HepG2 (cell line): ENCODE data around the gene SAMD4A. TPM values are rescaled to one million over a fixed set of nuclear protein-coding genes. Genes with fewer than 3 reads are reported as not detected.

ENCODE experiments used
- AHR ChIP-seq: IDR thresholded peaks from 2 replicates; pipeline ENCODE4 v1.6.1; 2018; ENCODE audit warnings: missing genetic modification reagents, missing compliant biosample characterization
- ARNTL ChIP-seq: sonication (generic); formaldehyde crosslinking; IDR thresholded peaks from 2 replicates; pipeline ENCODE4 v1.4.0; 2020; ENCODE audit warnings: mild to moderate bottlenecking, missing genetic modification reagents
- BRCA1 ChIP-seq: sonication (generic); formaldehyde crosslinking; IDR thresholded peaks from 2 replicates; pipeline ENCODE4 v1.4.0; 2020; ENCODE audit warnings: missing genetic modification reagents
- CC2D1A ChIP-seq: sonication (generic); formaldehyde crosslinking; IDR thresholded peaks from 2 replicates; pipeline ENCODE4 v1.8.1; 2023; ENCODE audit warnings: mild to moderate bottlenecking, missing genetic modification reagents
- CENPT ChIP-seq: sonication (generic); formaldehyde crosslinking; IDR thresholded peaks from 2 replicates; pipeline ENCODE4 v1.8.0; 2022; ENCODE audit warnings: low read depth, mild to moderate bottlenecking, moderate library complexity, missing genetic modification reagents
- NFIB ChIP-seq: sonication (generic); formaldehyde crosslinking; IDR thresholded peaks from 2 replicates; pipeline ENCODE4 v1.9.0; 2021; ENCODE audit warnings: missing genetic modification reagents, mild to moderate bottlenecking, borderline replicate concordance
- PHB2 ChIP-seq: fragments of 450-650 bp; IDR thresholded peaks from 2 replicates; pipeline ENCODE4 v1.6.1; 2018; ENCODE audit not compliant: partially characterized antibody
- RAD21 ChIP-seq: fragments of 450-650 bp; formaldehyde crosslinking; IDR thresholded peaks from 2 replicates; pipeline ENCODE4 v1.5.0; 2020; ENCODE audit warnings: mild to moderate bottlenecking
- SNAPC2 ChIP-seq: sonication (generic); formaldehyde crosslinking; IDR thresholded peaks from 2 replicates; pipeline ENCODE4 v1.8.1; 2022; ENCODE audit warnings: mild to moderate bottlenecking, missing genetic modification reagents
- ZKSCAN5 ChIP-seq: sonication (generic); formaldehyde crosslinking; IDR thresholded peaks from 2 replicates; pipeline ENCODE4 v1.5.1; 2020; ENCODE audit warnings: mild to moderate bottlenecking, missing genetic modification reagents
- ZNF121 ChIP-seq: sonication (generic); formaldehyde crosslinking; IDR thresholded peaks from 2 replicates; pipeline ENCODE4 v1.5.0; 2020; ENCODE audit warnings: mild to moderate bottlenecking, missing genetic modification reagents
- ZNF432 ChIP-seq: sonication (generic); formaldehyde crosslinking; IDR thresholded peaks from 2 replicates; pipeline ENCODE4 v1.5.0; 2020; ENCODE audit warnings: missing genetic modification reagents, mild to moderate bottlenecking, borderline replicate concordance
- ZNF547 ChIP-seq: sonication (generic); formaldehyde crosslinking; IDR thresholded peaks from 2 replicates; pipeline ENCODE4 v1.5.1; 2020; ENCODE audit warnings: mild to moderate bottlenecking, missing genetic modification reagents
- ZNF703 ChIP-seq: sonication (generic); formaldehyde crosslinking; IDR thresholded peaks from 2 replicates; pipeline ENCODE4 v1.5.1; 2020; ENCODE audit warnings: missing genetic modification reagents, mild to moderate bottlenecking, moderate library complexity, borderline replicate concordance
- polyA plus RNA-seq, 8 experiments: library from polyadenylated mRNA; depleted of rRNA in 3 of 8; stranded (reverse) in 7 of 8; unstranded in 1 of 8; fragments of >200 nt; fragmentation: Illumina TruSeq in 4 of 8; extraction: Trizol in 4 of 8; gene quantifications; 2 replicates each; pipeline versions ENCODE4 v1.2.1 to v1.2.3, GENCODE V29; 2011 to 2016; ENCODE audit warnings: low read depth in 4 of 8, missing spikeins in 1 of 8, mixed read lengths in 1 of 8; ENCODE audit not compliant: insufficient read depth in 1 of 8
- total RNA-seq, 5 experiments: library from RNA; depleted of rRNA; stranded (reverse); fragments of >200 nt; fragmentation: Illumina TruSeq; extraction: Trizol; gene quantifications; 2 replicates each; pipeline ENCODE4 v1.2.3, GENCODE V29; 2016; ENCODE audit warnings: low read depth in 1 of 5
- TF ChIP-seq, protein P1 (sequence below): sonication (generic); formaldehyde crosslinking; IDR thresholded peaks from 2 replicates; pipeline ENCODE4 v1.5.1; 2020; ENCODE audit warnings: mild to moderate bottlenecking, missing genetic modification reagents, moderate library complexity
- TF ChIP-seq, protein P2 (sequence below): sonication (generic); formaldehyde crosslinking; IDR thresholded peaks from 2 replicates; pipeline ENCODE4 v1.4.0; 2020; ENCODE audit warnings: missing genetic modification reagents, borderline replicate concordance
- TF ChIP-seq, protein P3 (sequence below): sonication (generic); formaldehyde crosslinking; conservative IDR thresholded peaks from 2 replicates; pipeline ENCODE4 v1.5.0; 2020; ENCODE audit warnings: missing genetic modification reagents
- TF ChIP-seq, protein P4 (sequence below): sonication (generic); formaldehyde crosslinking; IDR thresholded peaks from 2 replicates; pipeline ENCODE4 v1.4.0; 2020; ENCODE audit warnings: mild to moderate bottlenecking, missing genetic modification reagents

Gene SAMD4A
- total and polyA plus RNA-seq, 2 of the 13 experiments (the other 11 are each of a cell fraction or from before 2014, with no cell fraction given), result 11.8 to 13.0 TPM

DNA sequence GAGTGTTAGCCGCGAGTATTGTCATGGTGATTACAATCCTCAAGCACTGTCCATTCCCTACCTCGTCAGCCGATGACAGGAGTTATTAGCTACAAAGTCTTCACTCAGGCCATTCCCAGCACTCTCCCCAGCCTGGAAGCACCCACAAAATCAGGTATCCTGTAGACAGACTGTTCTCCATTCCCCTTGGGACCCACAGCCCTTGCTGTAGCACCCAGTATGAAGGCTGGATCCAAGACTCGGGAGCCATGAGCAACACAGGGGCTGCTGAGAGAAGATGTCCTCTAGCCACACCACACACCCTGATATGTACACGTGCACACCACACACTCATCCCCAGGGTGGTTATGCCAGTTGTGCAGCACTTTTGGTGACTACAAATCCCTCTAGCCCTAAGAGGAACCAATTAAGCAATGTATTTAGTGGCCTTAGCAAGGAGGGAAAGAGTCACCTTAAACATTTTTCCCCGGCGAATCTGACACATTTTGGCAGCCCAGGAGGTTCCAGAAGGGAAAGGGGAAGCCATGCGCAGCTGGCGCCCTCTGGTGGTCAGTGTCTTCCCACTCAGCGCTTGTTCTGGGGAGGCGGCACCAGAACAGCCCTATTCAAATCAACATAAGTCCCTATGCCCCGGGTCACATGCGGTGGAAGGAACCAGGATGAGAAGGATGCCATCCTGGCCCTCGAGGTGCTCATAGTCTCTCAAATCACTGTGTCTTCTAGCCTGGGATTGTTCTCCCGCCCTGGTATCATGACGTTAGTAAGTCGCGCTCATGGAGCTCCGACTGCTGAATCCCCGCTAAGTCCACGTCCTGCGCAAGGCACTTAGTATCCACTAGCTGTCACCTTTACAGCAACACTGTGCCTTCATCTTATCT lies 238.8 kb downstream of the SAMD4A start (continued):
- TF ChIP-seq, protein P1, sequence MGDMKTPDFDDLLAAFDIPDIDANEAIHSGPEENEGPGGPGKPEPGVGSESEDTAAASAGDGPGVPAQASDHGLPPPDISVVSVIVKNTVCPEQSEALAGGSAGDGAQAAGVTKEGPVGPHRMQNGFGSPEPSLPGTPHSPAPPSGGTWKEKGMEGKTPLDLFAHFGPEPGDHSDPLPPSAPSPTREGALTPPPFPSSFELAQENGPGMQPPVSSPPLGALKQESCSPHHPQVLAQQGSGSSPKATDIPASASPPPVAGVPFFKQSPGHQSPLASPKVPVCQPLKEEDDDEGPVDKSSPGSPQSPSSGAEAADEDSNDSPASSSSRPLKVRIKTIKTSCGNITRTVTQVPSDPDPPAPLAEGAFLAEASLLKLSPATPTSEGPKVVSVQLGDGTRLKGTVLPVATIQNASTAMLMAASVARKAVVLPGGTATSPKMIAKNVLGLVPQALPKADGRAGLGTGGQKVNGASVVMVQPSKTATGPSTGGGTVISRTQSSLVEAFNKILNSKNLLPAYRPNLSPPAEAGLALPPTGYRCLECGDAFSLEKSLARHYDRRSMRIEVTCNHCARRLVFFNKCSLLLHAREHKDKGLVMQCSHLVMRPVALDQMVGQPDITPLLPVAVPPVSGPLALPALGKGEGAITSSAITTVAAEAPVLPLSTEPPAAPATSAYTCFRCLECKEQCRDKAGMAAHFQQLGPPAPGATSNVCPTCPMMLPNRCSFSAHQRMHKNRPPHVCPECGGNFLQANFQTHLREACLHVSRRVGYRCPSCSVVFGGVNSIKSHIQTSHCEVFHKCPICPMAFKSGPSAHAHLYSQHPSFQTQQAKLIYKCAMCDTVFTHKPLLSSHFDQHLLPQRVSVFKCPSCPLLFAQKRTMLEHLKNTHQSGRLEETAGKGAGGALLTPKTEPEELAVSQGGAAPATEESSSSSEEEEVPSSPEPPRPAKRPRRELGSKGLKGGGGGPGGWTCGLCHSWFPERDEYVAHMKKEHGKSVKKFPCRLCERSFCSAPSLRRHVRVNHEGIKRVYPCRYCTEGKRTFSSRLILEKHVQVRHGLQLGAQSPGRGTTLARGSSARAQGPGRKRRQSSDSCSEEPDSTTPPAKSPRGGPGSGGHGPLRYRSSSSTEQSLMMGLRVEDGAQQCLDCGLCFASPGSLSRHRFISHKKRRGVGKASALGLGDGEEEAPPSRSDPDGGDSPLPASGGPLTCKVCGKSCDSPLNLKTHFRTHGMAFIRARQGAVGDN (CRISPR knock-in tag), result peak; percentile 48
- no peak for TF ChIP-seq AHR (CRISPR knock-in tag)
- TF ChIP-seq SNAPC2 (CRISPR knock-in tag), result 0 out of 2 replicates have a peak, but pooled peaks have one; percentile 50
- TF ChIP-seq BRCA1, result no peak
- TF ChIP-seq CC2D1A (CRISPR knock-in tag), result 0 out of 2 replicates have a peak, but pooled peaks have one; percentile 29
- no peak for TF ChIP-seq ZNF547 (CRISPR knock-in tag)
- TF ChIP-seq RAD21, result peak; percentile 72
- TF ChIP-seq PHB2, result no peak
- TF ChIP-seq ZNF432 (CRISPR knock-in tag), result no peak
- TF ChIP-seq NFIB (CRISPR knock-in tag), result no peak
- TF ChIP-seq, protein P2, sequence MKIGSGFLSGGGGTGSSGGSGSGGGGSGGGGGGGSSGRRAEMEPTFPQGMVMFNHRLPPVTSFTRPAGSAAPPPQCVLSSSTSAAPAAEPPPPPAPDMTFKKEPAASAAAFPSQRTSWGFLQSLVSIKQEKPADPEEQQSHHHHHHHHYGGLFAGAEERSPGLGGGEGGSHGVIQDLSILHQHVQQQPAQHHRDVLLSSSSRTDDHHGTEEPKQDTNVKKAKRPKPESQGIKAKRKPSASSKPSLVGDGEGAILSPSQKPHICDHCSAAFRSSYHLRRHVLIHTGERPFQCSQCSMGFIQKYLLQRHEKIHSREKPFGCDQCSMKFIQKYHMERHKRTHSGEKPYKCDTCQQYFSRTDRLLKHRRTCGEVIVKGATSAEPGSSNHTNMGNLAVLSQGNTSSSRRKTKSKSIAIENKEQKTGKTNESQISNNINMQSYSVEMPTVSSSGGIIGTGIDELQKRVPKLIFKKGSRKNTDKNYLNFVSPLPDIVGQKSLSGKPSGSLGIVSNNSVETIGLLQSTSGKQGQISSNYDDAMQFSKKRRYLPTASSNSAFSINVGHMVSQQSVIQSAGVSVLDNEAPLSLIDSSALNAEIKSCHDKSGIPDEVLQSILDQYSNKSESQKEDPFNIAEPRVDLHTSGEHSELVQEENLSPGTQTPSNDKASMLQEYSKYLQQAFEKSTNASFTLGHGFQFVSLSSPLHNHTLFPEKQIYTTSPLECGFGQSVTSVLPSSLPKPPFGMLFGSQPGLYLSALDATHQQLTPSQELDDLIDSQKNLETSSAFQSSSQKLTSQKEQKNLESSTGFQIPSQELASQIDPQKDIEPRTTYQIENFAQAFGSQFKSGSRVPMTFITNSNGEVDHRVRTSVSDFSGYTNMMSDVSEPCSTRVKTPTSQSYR (CRISPR knock-in tag), result no peak
- TF ChIP-seq, protein P3, sequence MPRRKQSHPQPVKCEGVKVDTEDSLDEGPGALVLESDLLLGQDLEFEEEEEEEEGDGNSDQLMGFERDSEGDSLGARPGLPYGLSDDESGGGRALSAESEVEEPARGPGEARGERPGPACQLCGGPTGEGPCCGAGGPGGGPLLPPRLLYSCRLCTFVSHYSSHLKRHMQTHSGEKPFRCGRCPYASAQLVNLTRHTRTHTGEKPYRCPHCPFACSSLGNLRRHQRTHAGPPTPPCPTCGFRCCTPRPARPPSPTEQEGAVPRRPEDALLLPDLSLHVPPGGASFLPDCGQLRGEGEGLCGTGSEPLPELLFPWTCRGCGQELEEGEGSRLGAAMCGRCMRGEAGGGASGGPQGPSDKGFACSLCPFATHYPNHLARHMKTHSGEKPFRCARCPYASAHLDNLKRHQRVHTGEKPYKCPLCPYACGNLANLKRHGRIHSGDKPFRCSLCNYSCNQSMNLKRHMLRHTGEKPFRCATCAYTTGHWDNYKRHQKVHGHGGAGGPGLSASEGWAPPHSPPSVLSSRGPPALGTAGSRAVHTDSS, result no peak
- TF ChIP-seq, protein P4, sequence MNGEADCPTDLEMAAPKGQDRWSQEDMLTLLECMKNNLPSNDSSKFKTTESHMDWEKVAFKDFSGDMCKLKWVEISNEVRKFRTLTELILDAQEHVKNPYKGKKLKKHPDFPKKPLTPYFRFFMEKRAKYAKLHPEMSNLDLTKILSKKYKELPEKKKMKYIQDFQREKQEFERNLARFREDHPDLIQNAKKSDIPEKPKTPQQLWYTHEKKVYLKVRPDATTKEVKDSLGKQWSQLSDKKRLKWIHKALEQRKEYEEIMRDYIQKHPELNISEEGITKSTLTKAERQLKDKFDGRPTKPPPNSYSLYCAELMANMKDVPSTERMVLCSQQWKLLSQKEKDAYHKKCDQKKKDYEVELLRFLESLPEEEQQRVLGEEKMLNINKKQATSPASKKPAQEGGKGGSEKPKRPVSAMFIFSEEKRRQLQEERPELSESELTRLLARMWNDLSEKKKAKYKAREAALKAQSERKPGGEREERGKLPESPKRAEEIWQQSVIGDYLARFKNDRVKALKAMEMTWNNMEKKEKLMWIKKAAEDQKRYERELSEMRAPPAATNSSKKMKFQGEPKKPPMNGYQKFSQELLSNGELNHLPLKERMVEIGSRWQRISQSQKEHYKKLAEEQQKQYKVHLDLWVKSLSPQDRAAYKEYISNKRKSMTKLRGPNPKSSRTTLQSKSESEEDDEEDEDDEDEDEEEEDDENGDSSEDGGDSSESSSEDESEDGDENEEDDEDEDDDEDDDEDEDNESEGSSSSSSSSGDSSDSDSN, result 0 out of 2 replicates have a peak, but pooled peaks have one; percentile 5
- TF ChIP-seq ARNTL (CRISPR knock-in tag), result peak; percentile 38; the same call in 1 of the 2 replicates
- no peak for TF ChIP-seq CENPT (CRISPR knock-in tag)
- TF ChIP-seq ZNF703 (CRISPR knock-in tag), result no peak
- TF ChIP-seq ZNF121, result no peak
- TF ChIP-seq ZKSCAN5, result no peak
